Skeletal muscle tissue (tissue), 4 donors: Measurements from ENCODE around the gene EEF2K. TPM values are rescaled to one million over a fixed set of nuclear protein-coding genes. Genes with fewer than 3 reads are reported as not detected.
"Not testable (repeated sequence)": the region's sequence is repeated elsewhere in the genome, so short reads cannot be mapped to it uniquely, and the experiment has no call there.

Experiments used
- H3K27ac ChIP-seq: one replicate; pipeline ENCODE4 v1.7.0; 2013; ENCODE audit warnings: mild to moderate bottlenecking, low read depth, low read length, inconsistent platforms
- H3K27me3 ChIP-seq, 3 donors: one replicate each; pipeline ENCODE4 v1.7.0; 2013; ENCODE audit warnings: low read length in 3 of 3; ENCODE audit not compliant: control insufficient read depth in 3 of 3, insufficient read depth in 3 of 3
- H3K36me3 ChIP-seq, 3 donors: one replicate each; pipeline ENCODE4 v1.7.0; 2013; ENCODE audit warnings: low read length in 3 of 3; ENCODE audit not compliant: control insufficient read depth in 3 of 3, insufficient read depth in 3 of 3
- H3K4me1 ChIP-seq, 3 donors: one replicate each; pipeline ENCODE4 v1.7.0; 2013; ENCODE audit warnings: low read length in 3 of 3, mild to moderate bottlenecking in 3 of 3; ENCODE audit not compliant: control insufficient read depth in 3 of 3, insufficient read depth in 3 of 3
- H3K4me3 ChIP-seq, 3 donors: one replicate each; pipeline ENCODE4 v1.7.0; 2013; ENCODE audit warnings: low read length in 3 of 3
- H3K9ac ChIP-seq, 3 donors: one replicate each; pipeline ENCODE4 v1.7.0; 2013; ENCODE audit warnings: low read length in 3 of 3, mild to moderate bottlenecking in 3 of 3, moderate library complexity in 2 of 3, low read depth in 1 of 3
- H3K9me3 ChIP-seq, 3 donors: one replicate each; pipeline ENCODE4 v1.7.0; 2013; ENCODE audit warnings: low read length in 3 of 3; ENCODE audit not compliant: control insufficient read depth in 3 of 3
- total RNA-seq: library from RNA; depleted of rRNA; stranded (reverse); fragments of >200 nt; gene quantifications from one replicate; pipeline ENCODE4 v1.2.3, GENCODE V29; 2014
- donor health status: Osteomylitis.

EEF2K gene
- total RNA-seq, 1 donor from 2014 or later: 86.1 TPM

DNA sequence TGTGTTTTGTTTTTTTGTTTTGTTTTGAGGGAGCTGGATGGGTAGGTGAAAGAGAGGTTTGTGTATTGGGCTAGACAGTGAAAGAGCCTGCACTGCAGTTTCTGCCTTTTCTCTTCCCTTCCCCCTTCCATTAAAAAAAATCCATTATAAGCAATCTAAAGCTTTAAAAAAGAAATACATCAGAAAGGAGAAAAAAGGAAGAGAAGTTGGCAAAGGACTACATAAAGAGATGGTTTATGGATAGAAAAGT lies 10.7 kb upstream of the EEF2K start:
- Histone ChIP-seq H3K4me3 (peak overlapping the region in 1 of 3 donors; percentile 93), H3K9me3 (no peaks in the 10 kb centered on the region), H3K27ac (peak overlapping the region; percentile 38), H3K36me3 (no peaks in the 10 kb centered on the region), H3K27me3 (no peaks in the 10 kb centered on the region), H3K9ac (peak overlapping the region in 1 of 3 donors; percentile 16), H3K4me1 (peaks cover 17 to 26% (median 21%) of the 10 kb centered on the region in 3 donors)

DNA sequence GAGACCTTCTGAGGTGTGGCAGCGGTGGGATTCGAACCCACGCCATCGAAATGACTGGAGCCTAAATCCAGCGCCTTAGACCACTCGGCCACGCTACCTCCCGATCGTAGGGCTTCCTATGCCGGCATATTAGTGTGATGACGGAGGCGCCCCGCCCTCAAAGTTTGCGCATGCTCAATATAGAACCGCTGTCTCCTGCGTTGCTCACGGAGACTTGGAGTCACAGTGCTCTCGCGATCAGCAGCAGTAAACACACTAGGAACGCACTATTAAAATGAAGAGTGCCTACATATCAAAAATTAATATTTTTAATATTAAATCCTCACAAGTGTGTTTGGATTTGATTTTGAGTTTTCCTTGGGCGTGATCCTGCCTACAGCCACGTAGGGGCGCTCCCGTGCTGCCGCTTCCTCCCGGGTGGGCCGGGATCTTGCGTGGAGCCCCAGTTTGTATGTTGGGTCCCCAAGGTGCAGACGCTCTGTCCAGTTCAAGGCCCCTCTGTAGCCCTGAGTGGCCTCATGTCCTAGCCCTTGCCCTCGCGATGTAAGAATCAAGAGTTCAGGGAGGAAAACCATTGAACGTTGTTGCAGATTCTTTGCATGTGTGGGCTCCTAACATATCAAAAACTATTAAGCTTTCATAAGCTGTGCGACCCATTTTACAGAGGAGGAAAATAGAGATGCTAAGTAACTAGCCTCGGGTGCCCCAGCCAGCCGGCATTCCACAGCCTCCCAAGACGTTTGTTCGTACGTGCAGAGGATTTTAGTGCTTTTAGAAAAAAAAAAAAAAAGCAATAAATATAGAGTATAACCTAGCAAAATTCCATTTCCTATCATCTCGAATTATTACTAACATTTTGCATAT lies 10.2 kb upstream of the EEF2K start:
- Histone ChIP-seq H3K9me3 (no peaks in the 10 kb centered on the region), H3K27ac (peak overlapping the region; percentile 38), H3K36me3 (no peaks in the 10 kb centered on the region), H3K4me1 (peaks cover 17 to 26% (median 21%) of the 10 kb centered on the region in 3 donors), H3K27me3 (no peaks in the 10 kb centered on the region), H3K9ac (peak overlapping the region; percentile 55 to 85 (median 79)), H3K4me3 (peak overlapping the region; percentile 61 to 93 (median 84))

DNA sequence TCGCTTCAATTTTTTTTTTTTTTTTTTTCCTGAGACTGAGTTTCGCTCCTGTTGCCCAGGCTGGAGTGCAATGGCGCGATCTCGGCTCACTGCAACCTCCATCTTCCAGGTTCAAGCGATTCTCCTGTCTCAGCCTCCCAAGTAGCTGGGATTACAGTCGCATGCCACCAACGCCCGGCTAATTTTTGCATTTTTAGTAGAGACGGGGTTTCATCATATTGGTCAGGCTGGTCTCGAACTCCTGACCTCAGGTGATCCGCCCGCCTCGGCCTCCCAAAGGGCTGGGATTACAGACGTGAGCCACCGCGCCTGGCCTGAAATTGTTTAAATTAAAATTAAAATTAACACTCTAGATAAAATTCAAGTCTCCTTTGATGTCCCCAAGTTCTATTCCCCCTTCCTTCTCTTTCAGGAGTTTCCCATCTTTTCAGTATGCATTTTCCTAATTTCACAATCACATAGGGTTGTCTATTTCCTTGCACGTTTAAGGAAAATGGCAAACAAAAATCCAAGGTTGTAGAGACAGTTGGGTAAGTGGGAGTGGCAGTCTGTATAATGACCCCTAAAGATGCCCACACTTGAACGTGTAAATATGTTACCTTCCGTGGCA lies 9.4 kb upstream of the EEF2K start:
- not testable (repeated sequence) for H3K27ac ChIP-seq, H3K36me3 ChIP-seq, H3K9me3 ChIP-seq, H3K27me3 ChIP-seq, H3K9ac ChIP-seq
- Histone ChIP-seq H3K4me1 (peaks cover 17 to 23% (median 20%) of the 10 kb centered on the region in 3 donors), H3K4me3 (peak overlapping the region in 1 of 3 donors; percentile 61)

DNA sequence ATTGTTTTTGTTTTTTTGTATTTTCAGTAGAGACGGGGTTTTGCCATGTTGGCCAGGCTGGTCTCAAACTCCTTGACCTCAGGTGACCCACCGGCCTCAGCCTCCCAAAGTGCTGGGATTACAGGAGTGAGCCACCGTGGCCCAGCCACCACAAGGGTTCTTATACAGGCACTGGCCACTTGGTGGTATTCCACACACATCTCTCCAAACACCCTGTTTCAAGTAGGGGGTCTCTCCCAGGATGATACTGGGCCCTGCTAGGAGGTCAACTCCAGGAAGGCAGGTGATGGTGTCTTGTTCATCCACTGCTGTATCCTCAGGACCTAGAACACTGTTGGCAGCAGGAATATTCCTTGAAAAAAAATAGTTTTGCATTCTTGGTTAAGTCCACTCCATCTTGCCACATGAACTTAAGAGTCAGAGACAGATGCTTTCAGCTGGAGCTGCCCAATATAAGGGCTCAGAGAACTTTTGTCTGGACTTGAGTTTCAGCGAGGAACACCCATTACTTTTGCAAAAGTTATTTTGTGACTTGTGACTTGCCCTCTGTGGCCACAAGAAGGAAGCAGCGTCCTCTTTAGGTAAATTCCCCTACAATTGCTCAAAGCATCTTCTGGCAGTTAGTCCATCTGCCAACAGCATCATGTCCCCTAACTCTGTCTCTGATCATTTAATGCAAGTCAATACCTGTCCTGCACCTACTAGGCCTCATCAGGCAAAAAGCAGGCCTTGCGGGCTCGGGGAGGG lies 7.4 kb upstream of the EEF2K start:
- peaks cover 8 to 10% (median 9%) of the 10 kb centered on the region in 3 donors for H3K4me1 ChIP-seq
- H3K9me3 ChIP-seq: no peaks in the 10 kb centered on the region
- H3K4me3 ChIP-seq: no peak overlapping the region
- H3K36me3 ChIP-seq: no peaks in the 10 kb centered on the region
- H3K9ac ChIP-seq: peak overlapping the region in 1 of 3 donors; percentile 33
- H3K27ac ChIP-seq: peak overlapping the region; percentile 45
- H3K27me3 ChIP-seq: no peaks in the 10 kb centered on the region

DNA sequence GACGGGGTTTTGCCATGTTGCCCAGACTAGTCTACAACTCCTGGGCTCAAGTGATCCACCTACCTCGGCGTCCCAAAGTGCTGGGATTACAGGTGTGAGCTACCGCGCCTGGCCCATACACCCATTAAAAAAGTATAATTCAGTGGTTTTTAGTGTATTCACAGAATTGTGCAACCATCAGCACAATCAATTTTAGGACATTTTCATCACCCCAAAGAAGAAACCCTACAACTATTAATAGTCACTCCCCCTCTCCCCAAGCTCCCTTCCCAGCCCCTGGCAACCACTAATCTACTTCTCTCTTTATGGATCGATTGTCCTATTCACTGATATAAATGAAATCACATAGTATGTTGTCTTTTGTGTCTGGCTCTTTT lies 3.8 kb upstream of the EEF2K start:
- H3K9me3 ChIP-seq: no peaks in the 10 kb centered on the region
- no peaks in the 10 kb centered on the region for H3K36me3 ChIP-seq
- no peak overlapping the region for H3K4me3 ChIP-seq
- no peaks in the 10 kb centered on the region for H3K27me3 ChIP-seq
- no peak overlapping the region for H3K27ac ChIP-seq
- peaks cover 10 to 12% (median 12%) of the 10 kb centered on the region in 3 donors for H3K4me1 ChIP-seq
- no peak overlapping the region for H3K9ac ChIP-seq

- Histone ChIP-seq H3K27ac (no peak overlapping the region), H3K4me1 (peaks cover 18 to 21% (median 20%) of the 10 kb centered on the region in 3 donors), H3K9ac (no peak overlapping the region), H3K9me3 (no peaks in the 10 kb centered on the region), H3K27me3 (no peaks in the 10 kb centered on the region), H3K4me3 (no peak overlapping the region), H3K36me3 (no peaks in the 10 kb centered on the region)
These were observed 3.0 kb upstream of the EEF2K start for GRCh38 chr16:22203091-22203490.

DNA sequence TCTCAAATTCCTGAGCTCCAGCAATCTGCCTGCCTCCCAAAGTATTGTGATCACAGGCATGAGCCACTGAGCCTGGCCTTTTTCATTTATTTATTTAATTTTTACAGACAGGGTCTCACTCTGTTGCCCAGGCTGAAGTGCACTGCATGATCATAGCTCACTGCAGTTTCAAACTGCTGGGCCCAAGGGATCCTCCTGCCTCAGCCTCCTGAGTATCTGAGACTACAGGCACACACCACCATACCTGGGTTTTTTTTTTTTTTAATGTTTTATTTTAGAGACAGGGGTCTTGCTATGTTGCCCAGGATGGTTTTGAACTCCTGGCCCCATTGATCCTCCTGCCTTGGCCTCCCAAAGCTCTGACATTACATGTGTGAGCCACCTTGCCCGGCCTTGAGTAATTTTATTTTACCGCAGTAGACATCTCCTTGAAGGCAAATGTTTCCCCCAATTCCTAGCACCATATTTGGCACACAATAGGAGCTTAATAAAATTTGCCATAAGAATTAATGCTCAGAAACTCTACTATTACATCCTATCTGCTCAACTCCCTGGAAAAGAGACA lies 1.9 kb upstream of the EEF2K start:
- no peaks in the 10 kb centered on the region for H3K36me3 ChIP-seq
- no peaks in the 10 kb centered on the region for H3K9me3 ChIP-seq
- no peak overlapping the region for H3K4me3 ChIP-seq
- H3K9ac ChIP-seq: no peak overlapping the region
- H3K4me1 ChIP-seq: peaks cover 25 to 29% (median 25%) of the 10 kb centered on the region in 3 donors
- no peak overlapping the region for H3K27ac ChIP-seq
- H3K27me3 ChIP-seq: no peaks in the 10 kb centered on the region

DNA sequence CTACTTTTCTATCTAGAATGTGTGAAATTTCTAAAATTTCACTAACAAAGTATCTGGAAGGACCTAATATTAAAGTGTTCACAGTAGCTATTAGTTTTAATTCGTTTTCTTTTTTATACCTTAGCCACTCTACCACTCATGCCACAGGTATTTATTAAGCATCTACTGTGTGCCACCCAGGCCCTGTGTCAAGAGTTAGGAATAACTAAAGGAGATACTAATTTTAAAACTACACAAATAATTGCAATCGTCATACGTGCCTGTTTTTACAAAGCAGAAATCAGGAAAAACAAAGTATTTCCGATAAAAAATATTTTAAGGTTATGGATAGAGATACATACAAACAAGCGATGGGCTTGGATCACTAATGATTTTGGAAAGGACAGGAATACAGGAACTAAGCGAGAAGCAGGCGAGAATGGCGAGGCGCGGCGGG lies 483 bp upstream of the EEF2K start:
- peak overlapping the region; percentile 71 to 93 (median 74) for H3K9ac ChIP-seq
- peak overlapping the region; percentile 87 for H3K27ac ChIP-seq
- H3K9me3 ChIP-seq: peaks cover 0 to 2% (median 0%) of the 10 kb centered on the region in 3 donors
- H3K27me3 ChIP-seq: no peaks in the 10 kb centered on the region
- peaks cover 0 to under 1% (median 0%) of the 10 kb centered on the region in 3 donors for H3K36me3 ChIP-seq
- H3K4me3 ChIP-seq: peak overlapping the region; percentile 72 to 93 (median 93)
- peaks cover 37 to 40% (median 37%) of the 10 kb centered on the region in 3 donors for H3K4me1 ChIP-seq

- peaks cover 49 to 52% (median 50%) of the 10 kb centered on the region in 3 donors for H3K4me1 ChIP-seq
- peak overlapping the region; percentile 93 for H3K4me3 ChIP-seq
- no peaks in the 10 kb centered on the region for H3K27me3 ChIP-seq
These were observed 1.0 kb downstream of the EEF2K start for GRCh38 chr16:22206842-22207714.

More at GRCh38 chr16:22206842-22207714, 1.0 kb downstream of the EEF2K start:
- peak overlapping the region; percentile 87 for H3K27ac ChIP-seq
- H3K36me3 ChIP-seq: peaks cover 0 to 4% (median 0%) of the 10 kb centered on the region in 3 donors
- peak overlapping the region; percentile 82 to 93 (median 89) for H3K9ac ChIP-seq
- H3K9me3 ChIP-seq: peaks cover 0 to 4% (median 2%) of the 10 kb centered on the region in 3 donors
